SU-DHL-6 (cell line): ENCODE data around the gene IRF1.

Source experiments
- H2AFZ ChIP-seq: fragments of 200-600 bp; sonication (generic); 2 replicates; pipeline ENCODE4 v1.6.1; 2014; ENCODE audit warnings: low read depth, mild to moderate bottlenecking, moderate library complexity, mixed read lengths, antibody characterized with exemption, low read length; ENCODE audit not compliant: severe bottlenecking
- H3F3A ChIP-seq: fragments of 200-600 bp; shearing (Covaris generic); 2 replicates; pipeline ENCODE4 v1.6.0; 2016; ENCODE audit warnings: antibody characterized with exemption, mild to moderate bottlenecking; ENCODE audit not compliant: insufficient read depth
- H3K27ac ChIP-seq: fragments of 200-600 bp; sonication (generic); 2 replicates; pipeline ENCODE4 v1.5.1; 2016; ENCODE audit warnings: low read depth, mild to moderate bottlenecking, low read length, moderate library complexity, mixed read lengths
- H3K27me3 ChIP-seq: fragments of 200-600 bp; sonication (generic), shearing (Covaris generic); 2 replicates; pipeline ENCODE4 v1.6.0; 2014; ENCODE audit warnings: mild to moderate bottlenecking, low read length
- H3K36me3 ChIP-seq: fragments of 200-600 bp; sonication (generic); 2 replicates; pipeline ENCODE4 v1.6.1; 2014; ENCODE audit warnings: mild to moderate bottlenecking, low read length, mixed read lengths
- H3K4me2 ChIP-seq: fragments of 300-600, 200-600 bp; shearing (Covaris generic), sonication (generic); 2 replicates; pipeline ENCODE4 v1.6.0; 2014; ENCODE audit warnings: low read length, low read depth, mild to moderate bottlenecking; ENCODE audit not compliant: poor library complexity, severe bottlenecking
- H3K4me3 ChIP-seq: fragments of 200-600 bp; sonication (generic); 2 replicates; pipeline ENCODE4 v1.5.1; 2014; ENCODE audit warnings: antibody characterized with exemption, low read length, mild to moderate bottlenecking, mixed read lengths; ENCODE audit not compliant: insufficient read depth, poor library complexity, severe bottlenecking
- H3K79me2 ChIP-seq: fragments of 200-600 bp; sonication (generic); 2 replicates; pipeline ENCODE4 v1.6.1; 2014; ENCODE audit warnings: mild to moderate bottlenecking, low read length, moderate library complexity; ENCODE audit not compliant: insufficient read depth
- H3K9ac ChIP-seq: fragments of 200-600 bp; sonication (generic); 2 replicates; pipeline ENCODE4 v1.7.0; 2014; ENCODE audit warnings: mild to moderate bottlenecking, low read length
- H3K9me2 ChIP-seq: fragments of 200-600 bp; sonication (generic); replicated peaks from 2 replicates; pipeline ENCODE4 v1.6.1; 2014; ENCODE audit warnings: low read length; ENCODE audit not compliant: insufficient read depth
- H3K9me3 ChIP-seq: fragments of 200-600 bp; sonication (generic); 2 replicates; pipeline ENCODE4 v1.6.1; 2014; ENCODE audit warnings: low read length, mixed read lengths; ENCODE audit not compliant: insufficient read depth
- H4K20me1 ChIP-seq: fragments of 200-600 bp; sonication (generic); 2 replicates; pipeline ENCODE4 v1.6.1; 2014; ENCODE audit warnings: low read depth, mild to moderate bottlenecking, antibody characterized with exemption, low read length, moderate library complexity, mixed read lengths
- CTCF ChIP-seq: fragments of 200-600 bp; sonication (generic); IDR thresholded peaks from one replicate; pipeline ENCODE4 v1.5.1; 2017; ENCODE audit warnings: antibody characterized with exemption, mild to moderate bottlenecking, low read length, moderate library complexity; ENCODE audit not compliant: insufficient read depth, poor library complexity, severe bottlenecking
- EZH2phosphoT487 ChIP-seq: fragments of 200-600 bp; sonication (generic), shearing (Covaris generic); conservative IDR thresholded peaks from 2 replicates; pipeline ENCODE4 v1.6.1; 2018; ENCODE audit warnings: mild to moderate bottlenecking, antibody characterized with exemption, low read length, moderate library complexity, mixed read lengths

The IRF1 gene

GRCh38 chr5:132492386-132493125 lies 2.0 kb upstream of the IRF1 start:
- Histone ChIP-seq H2AFZ (no peak overlapping the region), H3K4me3 (no peak overlapping the region), H3K36me3 (no peaks in the 10 kb centered on the region), H3K4me2 (no peak overlapping the region), H3K9me2 (no peaks in the 10 kb centered on the region), H3K27ac (no peak overlapping the region), H3K27me3 (no peaks in the 10 kb centered on the region), H3K79me2 (peaks cover 4% of the 10 kb centered on the region; the same call in 1 of the 2 replicates), H3F3A (peaks cover 9% of the 10 kb centered on the region), H4K20me1 (no peaks in the 10 kb centered on the region), H3K9ac (no peak overlapping the region), H3K9me3 (no peaks in the 10 kb centered on the region)
- no peak for TF ChIP-seq EZH2phosphoT487
- no peak for TF ChIP-seq CTCF

- no peak for TF ChIP-seq CTCF
- TF ChIP-seq EZH2phosphoT487: no peak
- Histone ChIP-seq H3K9me3 (no peaks in the 10 kb centered on the region), H3K27me3 (no peaks in the 10 kb centered on the region), H2AFZ (peak overlapping the region; percentile 98), H3K27ac (no peak overlapping the region), H3K4me2 (peak overlapping the region; percentile 81), H3F3A (peaks cover 9% of the 10 kb centered on the region), H3K36me3 (no peaks in the 10 kb centered on the region), H3K9ac (peak overlapping the region; percentile 74), H3K79me2 (peaks cover 4% of the 10 kb centered on the region; the same call in 1 of the 2 replicates), H3K9me2 (no peaks in the 10 kb centered on the region), H4K20me1 (no peaks in the 10 kb centered on the region), H3K4me3 (peak overlapping the region; percentile 79)
Observed at GRCh38 chr5:132491368-132492364, 1.1 kb upstream of the IRF1 start.

GRCh38 chr5:132489871-132490483 lies 596 bp downstream of the IRF1 start:
- H4K20me1 ChIP-seq: no peaks in the 10 kb centered on the region
- peak overlapping the region; percentile 81 for H3K4me2 ChIP-seq
- H3F3A ChIP-seq: peaks cover 9% of the 10 kb centered on the region
- H3K79me2 ChIP-seq: peaks cover 4% of the 10 kb centered on the region; the same call in 1 of the 2 replicates
- peak overlapping the region; percentile 79 for H3K4me3 ChIP-seq
- no peaks in the 10 kb centered on the region for H3K27me3 ChIP-seq
- H3K9ac ChIP-seq: peak overlapping the region; percentile 74
- H3K27ac ChIP-seq: peak overlapping the region; percentile 62
- no peaks in the 10 kb centered on the region for H3K9me3 ChIP-seq
- peak overlapping the region; percentile 98 for H2AFZ ChIP-seq
- no peaks in the 10 kb centered on the region for H3K9me2 ChIP-seq
- TF ChIP-seq CTCF (no peak), EZH2phosphoT487 (no peak)
- H3K36me3 ChIP-seq: no peaks in the 10 kb centered on the region
